Hepatocyte (in vitro differentiated cells): Measurements from ENCODE around the gene BCKDHB.

Experiments used
- CTCF ChIP-seq: fragments of 200-600 bp; sonication (generic); IDR thresholded peaks from 2 replicates; pipeline ENCODE4 v1.5.1; 2016; ENCODE audit warnings: antibody characterized with exemption, mild to moderate bottlenecking; ENCODE audit not compliant: poor library complexity
- EZH2 ChIP-seq: fragments of 200-600 bp; sonication (generic); IDR thresholded peaks from 2 replicates; pipeline ENCODE4 v1.6.1; 2016; ENCODE audit warnings: antibody characterized with exemption, mild to moderate bottlenecking, borderline replicate concordance

GRCh38 chr6:80105972-80106417 lies 476 bp upstream of the BCKDHB start:
- no peak for TF ChIP-seq CTCF
- no peak for TF ChIP-seq EZH2
